Suprapubic skin (tissue), 3 donors: ENCODE results near the gene MLXIPL.

ENCODE experiments used
- CTCF ChIP-seq, 2 donors: fragments of 200-600 bp in 1 of 2; fragments of 450-650 bp in 1 of 2; sonication (generic) in 1 of 2; IDR thresholded peaks; one replicate each; pipeline ENCODE4 v1.5.1; 2016 to 2019; ENCODE audit warnings: antibody characterized with exemption in 2 of 2, mild to moderate bottlenecking in 1 of 2, moderate library complexity in 1 of 2
- POLR2AphosphoS5 ChIP-seq, 3 donors: sonication (generic); formaldehyde crosslinking; IDR thresholded peaks; one replicate each; pipeline ENCODE4 v1.6.1; 2017; ENCODE audit warnings: antibody characterized with exemption in 3 of 3

DNA sequence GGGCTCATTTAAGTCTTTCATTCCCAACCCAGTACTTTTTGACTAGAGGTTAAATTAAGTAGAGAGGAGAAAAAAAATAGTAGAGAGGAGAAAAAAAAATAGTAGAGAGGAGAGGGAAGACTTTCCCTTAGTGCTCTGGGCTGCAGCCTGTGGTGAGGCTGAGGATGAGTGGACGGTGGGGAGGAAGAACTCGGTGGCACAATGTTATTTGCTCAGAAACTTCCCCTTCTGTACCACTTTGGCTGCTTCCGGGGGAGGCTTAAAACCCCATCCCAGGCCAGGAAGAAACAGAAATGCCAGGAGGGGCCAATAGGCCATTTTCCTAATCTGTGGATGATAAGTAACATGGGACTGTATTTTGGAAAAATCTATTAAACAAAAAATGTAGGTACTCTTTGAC lies 14.6 kb upstream of the MLXIPL start:
- TF ChIP-seq CTCF (IDR thresholded peaks at IDR 0.05) (no peak), POLR2AphosphoS5 (IDR thresholded peaks at IDR 0.05) (no peak)
